Stimulated activated CD8-positive, alpha-beta memory T cell treated with anti-CD3 and anti-CD28 coated beads, Interleukin-7, amount 100 ng/mL, for 4 hours (primary cell): ENCODE results near the gene OTOS.

Source experiments
- DNase-seq, 2 donors: peaks; one replicate each; pipeline ENCODE4 v3.0.0-alpha.2; 2020; ENCODE audit warnings: low read depth in 2 of 2

Gene OTOS

DNA sequence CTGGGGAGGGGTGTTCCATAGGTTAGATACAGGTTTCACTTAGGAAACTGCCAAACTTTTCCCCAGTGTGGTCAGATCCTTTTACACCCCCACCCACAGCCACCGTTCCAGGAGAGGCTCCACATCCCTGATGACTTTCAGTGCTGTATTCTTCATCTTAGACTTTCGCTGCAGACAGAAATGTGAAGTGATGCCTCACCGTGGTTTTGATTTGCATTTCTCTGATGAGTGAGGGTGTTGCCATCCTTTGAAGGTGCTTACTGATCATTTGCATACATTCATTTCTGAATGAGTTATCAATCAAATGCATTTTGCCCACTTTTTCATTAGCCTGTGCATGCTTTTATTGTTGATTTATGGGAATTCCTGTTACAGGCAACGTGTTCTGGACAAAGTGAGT is 19.3 kb downstream of the OTOS start:
- DNase-seq: no peak

DNA sequence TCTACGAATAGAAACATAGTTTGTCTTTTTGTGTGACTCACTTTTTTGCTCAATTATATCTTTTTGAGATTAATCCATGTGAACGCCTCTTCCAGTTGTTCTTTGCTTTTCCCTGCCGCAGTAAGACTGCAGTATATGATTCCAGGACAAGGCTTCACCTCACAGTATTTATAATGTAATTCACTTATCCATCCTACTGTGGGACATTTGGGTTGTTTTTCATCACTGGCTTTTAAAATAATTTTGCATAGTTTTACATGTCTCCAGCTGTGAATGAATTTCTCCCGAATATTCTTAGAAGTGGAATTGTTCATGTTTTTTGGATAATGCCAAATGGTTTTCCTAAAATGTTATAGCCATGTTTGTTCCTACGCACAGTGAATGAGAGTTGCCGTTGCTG is 26.2 kb downstream of the OTOS start:
- DNase-seq: no peak

DNA sequence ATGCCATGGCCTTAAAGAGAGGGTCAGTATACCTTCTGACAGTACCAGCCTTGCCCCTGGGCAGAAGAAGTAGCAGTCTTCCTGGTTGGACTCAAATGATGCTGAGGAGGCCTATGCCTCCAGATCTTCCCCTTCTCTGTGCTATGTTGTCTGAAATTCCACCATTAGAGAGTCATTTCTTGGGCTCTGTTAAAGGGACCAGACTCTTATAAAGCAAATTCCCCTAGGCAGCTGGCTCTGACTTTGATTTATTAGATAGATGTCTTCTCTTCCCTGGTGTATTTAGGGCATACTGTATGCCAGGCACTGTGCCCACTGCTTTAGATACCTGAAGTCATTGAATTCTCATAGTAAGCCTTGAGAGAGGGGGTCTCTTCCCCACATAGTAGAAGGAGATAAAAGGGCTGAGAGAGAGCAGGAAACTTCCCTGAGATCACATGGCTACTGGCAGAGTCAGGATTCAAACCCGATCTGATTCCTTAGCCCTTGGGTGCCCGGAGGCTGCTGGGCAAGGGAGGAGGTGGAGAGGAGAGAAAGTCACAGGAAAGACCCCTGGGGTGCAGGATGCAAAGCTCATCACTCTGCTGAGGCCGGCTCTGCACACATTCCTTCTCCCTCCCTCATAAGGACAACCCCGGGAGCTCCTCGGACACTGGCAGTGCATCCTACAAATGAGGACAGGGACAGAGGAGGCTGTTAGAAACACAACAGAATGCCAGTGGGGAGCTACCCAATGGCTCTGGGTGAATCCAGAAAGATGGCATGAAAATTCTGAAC is 27.4 kb downstream of the OTOS start:
- no peak for DNase-seq

- no peak for DNase-seq
Observed at GRCh38 chr2:240111253-240111652, 29.2 kb downstream of the OTOS start.

- DNase-seq: no peak
Observed at GRCh38 chr2:240109386-240109785, 31.1 kb downstream of the OTOS start.

DNA sequence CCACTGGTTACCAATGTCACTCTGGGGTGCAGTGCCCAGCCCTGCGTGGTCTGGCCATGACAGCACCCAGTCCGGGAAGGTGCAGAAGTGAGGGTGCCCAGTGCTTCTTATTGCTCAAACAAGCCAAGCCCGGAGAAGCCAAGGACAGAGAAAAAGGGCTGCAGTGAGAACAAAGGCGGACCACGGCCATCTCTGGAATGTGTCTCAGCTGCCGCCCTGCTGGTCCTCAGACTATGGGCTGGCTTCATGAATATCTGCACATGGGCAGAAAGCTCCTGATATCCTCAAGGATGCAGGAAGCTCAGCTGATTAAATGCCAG is 33.0 kb downstream of the OTOS start:
- DNase-seq: no peak

- no peak for DNase-seq
Observed at GRCh38 chr2:240106765-240107476, 33.5 kb downstream of the OTOS start.

DNA sequence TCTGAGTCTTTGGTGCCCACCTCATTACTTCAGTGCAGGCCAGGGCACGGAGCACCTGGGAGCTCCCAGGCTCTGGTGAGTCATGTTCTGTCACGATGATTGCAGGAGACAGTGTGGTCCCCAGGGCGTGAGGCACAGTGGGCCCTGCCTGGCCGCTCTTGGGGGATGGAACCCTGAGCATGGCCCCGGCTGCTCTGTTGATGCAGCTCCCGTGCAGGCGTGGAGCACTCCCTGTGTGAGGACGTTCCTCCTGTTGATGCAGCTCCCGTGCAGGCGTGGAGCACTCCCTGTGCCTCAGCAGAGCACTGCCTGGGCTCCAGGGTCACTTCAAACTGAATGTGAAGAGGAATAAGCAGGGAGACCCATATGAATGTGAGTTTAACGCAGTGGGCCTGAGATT is 34.5 kb downstream of the OTOS start:
- DNase-seq: no peak

DNA sequence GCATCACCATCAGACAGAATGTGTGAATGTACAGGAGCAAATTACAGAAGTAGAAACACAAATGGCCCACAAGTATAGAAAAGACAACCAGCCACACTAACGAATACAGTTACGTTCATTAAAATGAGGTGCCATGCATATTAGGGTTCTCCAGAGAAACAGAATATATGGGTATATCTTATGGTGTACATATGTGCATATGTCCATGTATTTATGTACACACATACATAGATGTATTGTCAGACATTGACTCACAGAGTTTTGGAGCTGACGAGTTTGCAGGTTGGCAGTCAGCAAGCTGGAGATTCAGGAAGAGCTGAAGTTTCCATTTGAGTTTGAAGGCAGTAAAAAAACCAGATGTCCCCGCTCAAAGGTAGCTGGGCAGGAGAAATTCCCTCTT is 37.3 kb downstream of the OTOS start:
- no peak for DNase-seq

DNA sequence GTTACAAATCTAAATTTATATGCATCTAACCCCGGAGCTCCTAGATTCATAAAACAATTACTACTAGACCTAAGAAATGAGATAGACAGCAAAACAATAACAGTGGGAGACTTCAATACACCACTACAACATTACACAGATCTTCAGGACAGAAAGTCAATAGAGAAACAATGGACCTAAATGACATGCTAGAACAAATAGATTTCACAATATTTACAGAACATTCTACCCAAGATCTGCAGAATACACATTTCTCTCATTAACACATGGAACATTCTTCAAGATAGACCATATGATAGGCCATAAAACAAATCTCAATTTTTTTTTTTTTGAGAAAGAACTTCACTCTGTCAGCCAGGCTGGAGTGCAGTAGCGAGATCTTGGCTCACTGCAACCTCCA is 42.1 kb downstream of the OTOS start:
- DNase-seq: no peak

- no peak for DNase-seq
Observed at GRCh38 chr2:240095556-240096523, 44.6 kb downstream of the OTOS start.

- DNase-seq: no peak
Observed at GRCh38 chr2:240089306-240089705, 51.2 kb downstream of the OTOS start.
